GF-D8 (cell line): ENCODE measurements around the gene RING1.

Experiments
- DNase-seq: peaks from one replicate; lab custom pipeline; 2025; lab: John Stamatoyannopoulos, UW

The RING1 gene

DNA sequence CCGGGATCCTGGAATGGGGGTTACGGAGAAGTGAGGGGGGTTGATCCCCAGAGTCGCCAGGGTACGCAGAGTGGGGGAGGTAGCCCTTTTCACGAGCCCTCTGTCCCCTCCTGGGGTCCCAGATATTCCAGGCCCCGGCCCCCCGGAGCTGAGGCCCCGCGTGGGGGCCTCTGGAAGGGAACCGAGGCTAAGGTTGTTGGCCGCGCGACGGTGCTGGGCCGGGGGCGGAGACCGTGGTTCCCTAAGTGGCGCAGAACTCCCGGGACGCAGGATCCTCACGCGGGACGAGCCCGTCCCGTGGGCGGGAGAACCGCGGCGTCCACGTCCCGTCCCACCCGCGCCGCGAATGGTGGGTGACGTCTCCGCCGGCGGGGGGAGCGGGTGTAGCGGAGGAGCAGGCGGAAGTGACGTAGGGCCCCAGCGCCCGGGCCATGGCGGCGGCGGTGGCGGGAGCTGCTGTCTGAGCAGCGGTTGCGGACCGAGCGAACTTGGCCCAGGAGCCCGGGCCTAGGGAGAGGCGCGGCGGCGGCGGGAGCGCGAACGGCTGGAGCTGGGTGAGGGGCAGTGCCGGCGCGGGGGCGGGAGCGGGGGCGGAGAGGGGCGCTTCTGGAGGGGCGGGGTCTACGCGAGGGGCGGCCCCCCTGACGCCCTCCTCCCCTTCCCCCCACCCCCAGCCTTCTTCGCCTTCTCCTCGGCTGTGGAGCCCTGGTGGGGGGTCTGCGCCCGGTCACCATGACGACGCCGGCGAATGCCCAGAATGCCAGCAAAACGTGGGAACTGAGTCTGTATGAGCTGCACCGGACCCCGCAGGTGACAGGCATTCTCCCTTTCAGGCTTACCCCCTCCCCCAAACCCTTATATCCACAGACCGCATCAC is at the start of gene RING1:
Gene RING1, plus strand, starts transcription at position 410 of the 877 bp plus-strand sequence. Its CDS starts 323 bp downstream, at position 733.
- peak; percentile 9 for DNase-seq

DNA sequence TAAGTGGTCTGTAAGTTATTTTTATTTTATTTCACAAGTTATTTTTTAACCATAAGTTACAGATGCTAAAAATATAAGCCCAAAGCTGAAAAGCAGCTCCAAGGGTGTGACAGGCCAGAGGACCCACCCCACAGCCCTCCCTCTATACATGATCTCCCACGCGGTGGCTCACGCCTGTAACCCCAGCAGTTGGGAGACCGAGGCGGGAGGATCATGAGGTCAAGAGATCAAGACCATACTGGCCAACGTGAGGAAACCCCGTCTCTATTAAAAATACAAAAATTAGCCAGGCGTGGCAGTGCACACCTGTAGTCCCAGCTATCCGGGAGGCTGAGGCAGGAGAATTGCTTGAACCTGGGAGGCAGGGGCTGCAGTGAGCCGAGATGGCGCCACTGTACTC is 48.2 kb upstream of the RING1 start:
- DNase-seq = no peak

DNA sequence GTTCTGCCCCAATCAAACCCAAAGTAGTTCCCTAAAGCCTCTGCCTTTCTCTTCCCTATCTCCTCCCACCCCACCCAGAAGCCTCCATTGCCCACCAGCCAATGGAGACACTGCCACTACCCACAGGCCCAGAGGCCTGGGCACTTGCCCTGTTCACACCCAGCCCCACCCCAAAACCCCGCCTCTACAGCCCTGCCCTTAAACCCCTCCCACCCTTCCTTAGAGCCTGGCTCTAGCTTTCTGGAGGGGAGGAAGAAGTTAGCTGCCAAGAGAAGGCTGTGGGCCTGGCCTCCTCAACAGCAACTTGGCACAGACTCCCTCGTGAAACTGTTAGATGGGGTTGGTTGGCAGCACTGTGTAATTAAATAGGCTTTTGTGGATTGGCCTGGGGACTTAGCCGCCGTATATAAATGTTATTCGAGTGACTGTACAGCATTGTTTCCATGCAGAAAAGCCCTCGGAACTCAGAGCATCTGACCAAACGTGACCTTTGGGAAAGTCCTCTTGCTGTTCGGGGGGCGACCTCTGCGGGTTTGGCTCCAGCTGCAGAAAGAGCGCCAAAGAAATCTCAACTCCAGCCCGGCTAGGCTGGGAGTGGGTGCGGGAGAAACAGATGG is 47.5 kb upstream of the RING1 start:
- no peak for DNase-seq

DNA sequence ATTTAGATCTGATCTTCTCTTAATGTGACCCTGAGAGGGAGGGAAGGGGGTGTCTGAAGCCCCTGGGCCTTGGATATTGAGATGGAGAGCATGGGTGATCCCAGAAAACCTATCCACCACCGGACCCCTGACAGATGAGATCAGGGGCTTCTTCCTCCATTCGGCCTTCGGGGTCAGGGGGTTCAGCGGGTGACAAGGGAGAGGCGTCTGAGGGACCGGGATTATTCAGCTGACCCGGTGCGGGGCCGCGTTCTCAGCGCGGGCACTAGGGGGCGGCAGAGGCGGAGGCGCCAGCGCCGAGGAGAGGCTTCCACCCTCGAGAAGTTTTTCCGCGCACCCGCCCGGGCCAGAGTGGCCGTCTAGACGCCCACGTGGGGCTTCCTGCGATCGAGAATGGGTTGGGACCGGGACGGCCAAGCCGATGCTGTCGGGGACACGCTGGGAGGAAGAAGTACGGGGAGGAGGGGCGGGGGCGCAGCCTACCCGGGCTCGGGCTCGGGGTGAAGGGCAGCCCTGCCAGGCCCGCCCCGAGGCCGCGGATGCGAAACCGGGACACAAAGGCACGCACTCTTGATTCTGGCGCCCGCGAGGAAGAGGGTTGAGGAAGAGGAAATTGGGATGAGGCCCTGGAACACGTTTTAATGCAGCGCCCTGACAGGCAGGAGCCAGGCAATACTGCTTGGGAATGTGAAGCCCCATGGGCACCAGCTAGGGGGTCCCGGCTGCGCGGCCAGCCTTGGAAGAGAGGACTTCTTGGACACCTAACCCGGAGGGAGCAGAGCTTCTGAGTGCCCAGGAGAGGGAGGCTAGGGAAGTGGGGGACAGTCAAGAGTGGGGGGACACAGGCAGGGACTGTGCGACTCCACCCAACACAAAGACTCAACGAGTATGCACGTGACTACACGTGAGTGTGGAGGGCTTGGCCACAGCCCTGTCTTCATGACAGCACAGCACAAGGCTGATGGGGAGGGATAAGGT is 46.7 kb upstream of the RING1 start:
- peak; percentile 15 for DNase-seq

DNA sequence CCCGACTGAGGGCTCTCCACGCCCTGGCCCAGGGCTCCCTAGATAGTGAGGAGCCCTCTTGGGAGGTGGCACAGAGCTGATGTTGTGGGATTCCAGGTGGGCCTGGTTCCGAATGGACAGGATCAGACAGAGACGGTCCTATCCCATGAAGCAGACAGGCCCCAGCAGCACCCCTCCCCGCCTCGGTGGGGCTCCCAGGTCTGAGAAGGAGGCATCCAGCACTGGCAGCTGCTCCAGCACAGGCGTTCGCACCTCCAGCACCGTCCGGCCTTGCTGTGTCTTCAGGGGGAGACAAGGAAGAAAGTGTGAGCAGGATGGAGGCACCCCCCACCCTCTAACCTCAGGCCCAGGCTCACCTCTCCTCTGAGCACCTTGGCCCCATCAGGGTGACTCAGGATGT is 44.8 kb upstream of the RING1 start:
- DNase-seq = no peak

DNA sequence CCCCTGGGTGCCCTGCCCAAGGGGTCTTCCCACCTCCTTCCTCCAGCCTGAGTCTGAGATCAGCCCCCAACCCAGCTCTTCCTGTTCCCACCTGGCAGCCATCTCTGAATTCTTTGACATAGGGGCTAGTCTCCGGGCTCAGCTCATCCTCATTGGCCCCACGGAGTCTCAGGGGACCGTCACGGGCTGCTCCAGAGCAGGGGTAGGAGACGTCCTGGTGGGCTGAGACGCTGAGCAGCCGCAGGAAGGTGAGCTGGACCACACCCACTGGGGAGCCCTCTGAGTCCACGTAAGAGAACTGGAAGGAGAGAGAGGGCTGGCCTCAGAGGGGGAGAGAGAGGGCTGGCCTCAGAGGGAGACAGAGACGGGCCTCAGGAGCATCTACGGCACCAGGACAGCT is 44.1 kb upstream of the RING1 start:
- DNase-seq = no peak

DNA sequence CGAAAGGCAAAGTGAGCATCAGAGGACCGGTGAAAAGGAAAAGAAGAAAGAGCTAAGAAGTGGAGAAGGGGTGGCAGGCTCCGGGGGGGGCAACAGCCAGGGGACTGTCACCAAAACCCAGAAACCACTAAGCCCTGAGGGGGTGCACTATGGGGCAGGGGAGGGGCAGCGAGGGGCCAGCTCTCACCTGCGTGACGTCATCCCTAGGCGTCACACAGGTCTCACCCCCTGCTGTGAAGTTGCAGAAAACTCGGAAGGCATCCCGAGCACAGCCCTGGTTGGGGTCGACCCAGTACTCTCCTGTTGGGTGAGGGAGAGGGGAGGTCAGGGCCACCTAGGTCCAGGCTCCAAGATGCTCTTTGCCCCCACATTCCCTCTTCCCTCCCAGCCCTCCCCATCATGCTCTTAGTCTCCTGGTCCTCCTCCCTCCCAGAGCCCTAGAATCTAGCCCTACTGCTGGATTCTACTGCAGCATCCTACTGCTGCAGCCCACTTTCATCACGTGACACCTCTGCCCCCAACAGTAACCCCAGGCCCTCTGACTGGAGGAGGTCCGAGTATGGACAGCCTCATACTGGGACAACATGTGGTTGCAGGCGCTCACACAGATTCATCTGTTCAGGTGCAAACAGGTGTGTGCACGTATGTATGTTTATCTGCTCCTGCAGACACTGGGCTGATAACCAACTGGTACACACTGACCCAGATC is 43.5 kb upstream of the RING1 start:
- DNase-seq = no peak

- DNase-seq = no peak
Measured at GRCh38 chr6:33165581-33166258, 42.6 kb upstream of the RING1 start.

GRCh38 chr6:33166363-33166762 is 41.9 kb upstream of the RING1 start:
- DNase-seq = no peak

DNA sequence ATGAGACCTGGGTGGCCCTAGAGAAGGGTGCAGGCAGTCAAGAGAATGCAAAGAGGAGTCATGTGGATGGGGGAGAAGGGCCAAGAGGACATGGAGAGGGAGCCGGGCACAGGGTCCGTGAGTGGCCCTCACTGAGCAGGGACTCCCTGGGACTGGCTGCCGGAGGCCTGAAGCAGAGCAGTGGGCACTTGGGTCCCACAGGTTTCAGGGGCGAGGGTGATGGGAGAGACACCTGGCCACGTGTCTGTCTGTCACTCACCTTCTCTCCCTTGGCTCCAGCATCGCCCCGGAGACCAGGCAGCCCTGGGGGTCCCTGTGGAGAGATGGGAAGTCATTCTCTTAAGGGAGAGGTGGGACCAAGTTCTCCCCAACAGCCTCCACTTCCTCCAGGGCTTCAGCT is 41.5 kb upstream of the RING1 start:
- DNase-seq = no peak

DNA sequence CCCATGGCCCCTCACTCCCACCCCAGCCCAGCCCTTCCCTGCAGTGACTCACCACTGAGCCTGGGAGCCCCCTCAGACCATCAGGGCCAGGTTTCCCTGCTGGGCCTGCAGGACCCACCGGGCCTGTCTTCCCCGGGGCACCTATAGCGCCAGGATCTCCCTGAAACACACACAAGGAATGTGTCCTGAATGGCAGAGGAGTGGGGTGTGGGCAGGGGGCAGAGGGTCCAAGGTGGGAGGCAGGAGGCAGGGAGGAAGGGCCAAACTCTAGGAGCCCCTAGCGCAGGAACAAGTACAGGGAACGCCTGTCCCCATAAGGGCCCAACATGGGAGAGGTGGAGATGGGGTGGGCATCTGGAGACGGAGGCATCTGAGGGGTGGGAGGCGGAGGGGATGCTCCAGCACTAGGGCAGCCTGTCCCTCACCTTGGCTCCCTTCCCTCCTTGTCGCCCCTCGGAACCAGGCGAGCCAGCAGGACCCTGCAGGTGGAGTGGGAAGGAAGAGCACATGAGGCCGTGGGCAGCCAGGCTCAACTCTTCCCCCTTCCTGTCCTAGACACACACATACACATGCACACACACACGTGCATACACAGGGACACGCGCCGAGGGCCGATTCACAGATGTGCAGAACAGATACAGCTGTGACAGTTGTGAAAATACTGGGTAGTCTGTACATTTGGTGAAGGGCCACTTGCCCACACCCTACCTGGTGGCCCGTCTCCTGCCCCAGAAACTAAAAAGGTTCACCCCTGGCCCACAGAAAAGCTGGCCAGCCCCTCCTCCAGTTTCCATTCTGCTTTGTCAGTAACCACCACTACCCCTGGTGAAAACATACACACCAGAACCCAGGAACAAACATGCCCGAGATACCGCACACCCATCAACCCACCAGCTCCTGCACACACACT is 40.7 kb upstream of the RING1 start:
- DNase-seq = no peak

GRCh38 chr6:33168284-33168601 is 40.1 kb upstream of the RING1 start:
- no peak for DNase-seq

DNA sequence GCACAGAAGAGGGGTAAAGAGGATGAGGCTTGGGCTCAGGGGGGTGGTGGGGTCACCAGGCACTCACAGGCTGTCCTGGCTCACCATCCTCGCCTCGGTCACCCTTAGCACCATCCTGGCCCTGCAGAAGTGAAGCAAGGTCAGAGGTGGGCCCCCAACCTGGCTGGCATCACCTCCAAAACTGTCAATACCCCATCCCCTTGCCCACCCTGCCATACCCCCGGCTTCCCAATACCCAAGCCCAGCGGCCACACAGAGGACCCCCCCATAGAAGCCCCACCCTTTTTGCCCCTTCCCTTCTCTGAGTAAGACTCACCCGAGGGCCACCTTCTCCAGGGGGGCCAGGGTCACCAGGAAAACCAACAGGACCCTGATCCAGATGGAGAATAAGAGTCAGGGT is 39.7 kb upstream of the RING1 start:
- no peak for DNase-seq

- DNase-seq = no peak
Measured at GRCh38 chr6:33169291-33170175, 38.8 kb upstream of the RING1 start.

DNA sequence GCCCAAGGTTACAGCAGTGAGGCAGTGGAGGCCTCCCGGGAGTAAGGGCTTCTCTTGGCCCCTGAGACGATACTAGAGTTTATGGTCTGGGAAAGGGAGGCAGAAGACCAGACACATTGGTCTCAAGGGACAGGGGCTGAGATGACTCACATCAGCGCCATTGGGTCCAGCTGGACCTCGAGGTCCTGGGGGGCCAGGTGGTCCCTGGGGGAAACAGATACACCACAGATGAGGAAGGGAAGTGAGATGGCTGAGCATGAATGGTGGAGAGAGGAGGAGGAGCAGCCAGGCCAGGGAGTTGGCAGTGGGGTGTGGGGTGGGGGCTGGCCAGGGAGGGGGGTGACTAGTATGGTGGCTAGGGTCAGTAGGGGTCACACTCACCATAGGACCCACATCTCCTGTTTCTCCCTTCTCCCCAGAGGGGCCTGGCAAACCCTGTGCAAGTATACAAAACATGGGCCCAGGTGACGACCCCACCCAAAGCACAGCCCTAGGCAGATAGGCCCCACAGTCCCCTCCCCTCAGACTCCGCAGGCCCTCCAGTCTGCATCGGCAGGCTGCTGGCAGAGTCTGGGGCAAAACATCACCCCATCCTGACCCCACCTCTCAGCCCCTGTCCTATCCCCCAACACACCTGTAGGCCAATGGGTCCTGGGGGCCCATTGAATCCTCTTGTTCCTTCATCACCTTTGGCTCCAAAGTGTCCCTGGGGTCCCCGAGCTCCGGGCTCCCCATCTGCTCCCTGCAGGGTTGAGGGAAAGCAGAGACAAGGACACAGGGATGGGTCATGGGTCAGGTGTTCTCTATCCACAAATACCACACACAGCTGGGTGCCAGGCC is 37.9 kb upstream of the RING1 start:
- DNase-seq = no peak

GRCh38 chr6:33171016-33171879 is 37.1 kb upstream of the RING1 start:
- DNase-seq = no peak
